Keratinocyte (primary cell): ENCODE measurements around the gene ETNK2. TPM values are rescaled to one million over a fixed set of nuclear protein-coding genes. Genes with fewer than 3 reads are reported as not detected.

ENCODE experiments used
- DNase-seq: peaks from one replicate; pipeline ENCODE4 v3.0.0-alpha.2; 2011; ENCODE audit warnings: low read depth, missing footprints, low spot score
- FAIRE-seq: peaks from 2 replicates; lab custom pipeline; 2011; peaks lifted over from hg19 to GRCh38; lab: Jason Lieb, UNC
- H2AFZ ChIP-seq: 2 replicates; pipeline ENCODE4 v1.6.0; 2012; ENCODE audit warnings: low read length, control low read depth, inconsistent platforms; ENCODE audit not compliant: control insufficient read depth
- H3K27ac ChIP-seq: 2 replicates; pipeline ENCODE4 v1.5.1; 2011; ENCODE audit warnings: low read length; ENCODE audit not compliant: control insufficient read depth, insufficient read depth
- H3K27me3 ChIP-seq: 3 replicates; pipeline ENCODE4 v1.6.0; 2011; ENCODE audit warnings: low read length; ENCODE audit not compliant: control insufficient read depth, insufficient read depth; ENCODE audit errors: extremely low read depth
- H3K36me3 ChIP-seq, 2 experiments: 2 replicates in 1 of 2; 3 replicates in 1 of 2; pipeline ENCODE4 v1.5.1; 2011; ENCODE audit warnings: low read length in 2 of 2, mild to moderate bottlenecking in 1 of 2; ENCODE audit not compliant: control insufficient read depth in 2 of 2, insufficient read depth in 2 of 2; ENCODE audit errors: extremely low read depth in 1 of 2
- H3K4me1 ChIP-seq: 3 replicates; pipeline ENCODE4 v1.5.1; 2011; ENCODE audit warnings: low read length; ENCODE audit not compliant: control insufficient read depth, insufficient read depth; ENCODE audit errors: extremely low read depth
- H3K4me2 ChIP-seq: 3 replicates; pipeline ENCODE4 v1.6.0; 2011; ENCODE audit warnings: low read depth, low read length; ENCODE audit not compliant: control insufficient read depth, insufficient read depth; ENCODE audit errors: extremely low read depth
- H3K4me3 ChIP-seq, 3 experiments: fragments of 200-600 bp in 1 of 3; sonication (generic) in 1 of 3; 2 replicates in 2 of 3; 3 replicates in 1 of 3; pipeline ENCODE4 v1.5.1; 2011 to 2016; ENCODE audit warnings: low read length in 3 of 3, mild to moderate bottlenecking in 3 of 3, control low read depth in 2 of 3, inconsistent platforms in 1 of 3, low read depth in 1 of 3, mixed read lengths in 1 of 3, mixed run types in 1 of 3, moderate library complexity in 1 of 3; ENCODE audit not compliant: control insufficient read depth in 2 of 3, insufficient read depth in 2 of 3; ENCODE audit errors: extremely low read depth in 1 of 3
- H3K79me2 ChIP-seq: 2 replicates; pipeline ENCODE4 v1.6.0; 2012; ENCODE audit warnings: low read length; ENCODE audit not compliant: control insufficient read depth, insufficient read depth
- H3K9ac ChIP-seq: 3 replicates; pipeline ENCODE4 v1.6.0; 2011; ENCODE audit warnings: low read length; ENCODE audit not compliant: control insufficient read depth, insufficient read depth; ENCODE audit errors: extremely low read depth
- H3K9me1 ChIP-seq: 3 replicates; pipeline ENCODE4 v1.6.0; 2011; ENCODE audit warnings: low read length; ENCODE audit not compliant: control insufficient read depth, insufficient read depth; ENCODE audit errors: extremely low read depth
- H3K9me3 ChIP-seq: 2 replicates; pipeline ENCODE4 v1.5.1; 2012; ENCODE audit warnings: low read depth, low read length; ENCODE audit not compliant: control insufficient read depth
- H4K20me1 ChIP-seq: 3 replicates; pipeline ENCODE4 v1.6.0; 2011; ENCODE audit warnings: low read length; ENCODE audit not compliant: control insufficient read depth, insufficient read depth; ENCODE audit errors: extremely low read depth
- EZH2 ChIP-seq: IDR thresholded peaks from one replicate; pipeline ENCODE4 v1.6.1; 2012; ENCODE audit warnings: inconsistent platforms, mild to moderate bottlenecking, low read length, moderate library complexity
- dilution Hi-C: fragments of 300-500 bp; cut with MboI; formaldehyde crosslinking; loops from one replicate; pipeline ENCODE4 v1.7.0; 2020; ENCODE audit warnings: low sequenced_read_pairs; ENCODE audit not compliant: extremely low pct_ligation_motif_present
- polyA plus RNA-seq, 5 experiments: library from polyadenylated mRNA; depleted of rRNA in 3 of 5; stranded (reverse) in 3 of 5; stranded (forward) in 1 of 5; unstranded in 1 of 5; fragments of >200 nt; gene quantifications; 1 replicate in 1 of 5; 2 replicates in 3 of 5; 3 replicates in 1 of 5; pipeline versions ENCODE4 v1.2.1 to v1.2.3, GENCODE V29; 2011 to 2012; ENCODE audit warnings: missing spikeins in 2 of 5, low read depth in 1 of 5, low replicate concordance in 1 of 5
- TF ChIP-seq, protein P1 (sequence below), 3 experiments: IDR thresholded peaks in 1 of 3; conservative IDR thresholded peaks in 1 of 3; optimal IDR thresholded peaks in 1 of 3; 2 replicates in 2 of 3; 3 replicates in 1 of 3; pipeline versions ENCODE3 to v1.5.1; 2011; ENCODE audit warnings: low read length in 3 of 3, mild to moderate bottlenecking in 3 of 3, moderate library complexity in 2 of 3, control low read depth in 1 of 3, inconsistent platforms in 1 of 3; ENCODE audit not compliant: insufficient read depth in 2 of 3; ENCODE audit errors: extremely low read depth in 1 of 3

The ETNK2 gene
- polyA plus RNA-seq, 1 donor (not counting 4 experiments of a cell fraction or from before 2014, with no cell fraction given) = 18.4 TPM

- no peak overlapping the region for H3K4me3 ChIP-seq
- no peaks in the 10 kb centered on the region for H3K79me2 ChIP-seq
- no peak overlapping the region for H2AFZ ChIP-seq
- H3K36me3 ChIP-seq = no peaks in the 10 kb centered on the region
- no peaks in the 10 kb centered on the region for H3K9me1 ChIP-seq
- H3K9me3 ChIP-seq = no peaks in the 10 kb centered on the region
- peaks cover 28% of the 10 kb centered on the region for H3K4me1 ChIP-seq
- no peaks in the 10 kb centered on the region for H3K27me3 ChIP-seq
- no peak overlapping the region for H3K9ac ChIP-seq
- FAIRE-seq (no peak), DNase-seq (no peak)
- dilution Hi-C loops = loop anchor here (25.0 kb wide), 1 partner anchor 288 kb away; the partner anchor contains the start of gene SNRPE
- no peaks in the 10 kb centered on the region for H4K20me1 ChIP-seq
- no peak for TF ChIP-seq EZH2
- TF ChIP-seq, protein P1, sequence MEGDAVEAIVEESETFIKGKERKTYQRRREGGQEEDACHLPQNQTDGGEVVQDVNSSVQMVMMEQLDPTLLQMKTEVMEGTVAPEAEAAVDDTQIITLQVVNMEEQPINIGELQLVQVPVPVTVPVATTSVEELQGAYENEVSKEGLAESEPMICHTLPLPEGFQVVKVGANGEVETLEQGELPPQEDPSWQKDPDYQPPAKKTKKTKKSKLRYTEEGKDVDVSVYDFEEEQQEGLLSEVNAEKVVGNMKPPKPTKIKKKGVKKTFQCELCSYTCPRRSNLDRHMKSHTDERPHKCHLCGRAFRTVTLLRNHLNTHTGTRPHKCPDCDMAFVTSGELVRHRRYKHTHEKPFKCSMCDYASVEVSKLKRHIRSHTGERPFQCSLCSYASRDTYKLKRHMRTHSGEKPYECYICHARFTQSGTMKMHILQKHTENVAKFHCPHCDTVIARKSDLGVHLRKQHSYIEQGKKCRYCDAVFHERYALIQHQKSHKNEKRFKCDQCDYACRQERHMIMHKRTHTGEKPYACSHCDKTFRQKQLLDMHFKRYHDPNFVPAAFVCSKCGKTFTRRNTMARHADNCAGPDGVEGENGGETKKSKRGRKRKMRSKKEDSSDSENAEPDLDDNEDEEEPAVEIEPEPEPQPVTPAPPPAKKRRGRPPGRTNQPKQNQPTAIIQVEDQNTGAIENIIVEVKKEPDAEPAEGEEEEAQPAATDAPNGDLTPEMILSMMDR (optimal IDR thresholded peaks at IDR 0.05 in 1 of 3, IDR thresholded peaks at IDR 0.05 in 1 of 3, conservative IDR thresholded peaks at IDR 0.05 in 1 of 3; ENCODE audit: extremely low read depth in 1 of 3, insufficient read depth in 2 of 3, low read length in 3 of 3) = no peak
- peak overlapping the region; percentile 39 for H3K4me2 ChIP-seq
- no peak overlapping the region for H3K27ac ChIP-seq
Measured at GRCh38 chr1:204149635-204150565, 1.9 kb downstream of the ETNK2 start.

DNA sequence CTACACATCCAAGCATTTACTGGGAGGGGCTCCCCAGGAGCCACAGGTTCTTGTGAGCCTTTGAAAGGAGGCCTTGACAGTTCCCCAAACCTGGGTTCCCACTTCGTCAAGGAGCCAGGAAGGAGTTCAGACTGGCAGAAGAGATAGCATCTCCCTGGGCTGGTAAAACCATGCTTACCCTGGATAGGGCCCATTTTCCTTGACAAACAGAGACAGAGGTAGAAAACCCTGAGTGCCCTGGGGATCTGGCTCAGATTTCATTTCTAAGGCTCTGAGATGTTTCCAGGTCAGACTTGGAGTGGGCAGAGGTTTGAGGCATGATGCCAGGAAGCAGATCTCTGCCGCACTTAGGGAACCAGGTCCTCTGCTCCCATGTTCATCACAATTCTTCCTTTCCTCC lies 2.7 kb downstream of the ETNK2 start:
- H3K4me2 ChIP-seq = no peak overlapping the region
- H4K20me1 ChIP-seq = no peaks in the 10 kb centered on the region
- no peaks in the 10 kb centered on the region for H3K9me1 ChIP-seq
- no peaks in the 10 kb centered on the region for H3K36me3 ChIP-seq
- dilution Hi-C loops = loop anchor here (25.0 kb wide), 1 partner anchor 287 kb away; the partner anchor contains the start of gene SNRPE
- DNase-seq = no peak
- no peaks in the 10 kb centered on the region for H3K79me2 ChIP-seq
- no peak overlapping the region for H3K9ac ChIP-seq
- H3K4me3 ChIP-seq = no peak overlapping the region
- no peak overlapping the region for H2AFZ ChIP-seq
- H3K27ac ChIP-seq = no peak overlapping the region
- no peak for FAIRE-seq
- peaks cover 20% of the 10 kb centered on the region for H3K4me1 ChIP-seq
- TF ChIP-seq, protein P1 (optimal IDR thresholded peaks at IDR 0.05 in 1 of 3, IDR thresholded peaks at IDR 0.05 in 1 of 3, conservative IDR thresholded peaks at IDR 0.05 in 1 of 3; ENCODE audit: extremely low read depth in 1 of 3, insufficient read depth in 2 of 3, low read length in 3 of 3) = no peak
- TF ChIP-seq EZH2 = no peak
- H3K27me3 ChIP-seq = no peaks in the 10 kb centered on the region
- H3K9me3 ChIP-seq = no peaks in the 10 kb centered on the region
